Measurements from ENCODE around the gene CCDC88C.

DNA sequence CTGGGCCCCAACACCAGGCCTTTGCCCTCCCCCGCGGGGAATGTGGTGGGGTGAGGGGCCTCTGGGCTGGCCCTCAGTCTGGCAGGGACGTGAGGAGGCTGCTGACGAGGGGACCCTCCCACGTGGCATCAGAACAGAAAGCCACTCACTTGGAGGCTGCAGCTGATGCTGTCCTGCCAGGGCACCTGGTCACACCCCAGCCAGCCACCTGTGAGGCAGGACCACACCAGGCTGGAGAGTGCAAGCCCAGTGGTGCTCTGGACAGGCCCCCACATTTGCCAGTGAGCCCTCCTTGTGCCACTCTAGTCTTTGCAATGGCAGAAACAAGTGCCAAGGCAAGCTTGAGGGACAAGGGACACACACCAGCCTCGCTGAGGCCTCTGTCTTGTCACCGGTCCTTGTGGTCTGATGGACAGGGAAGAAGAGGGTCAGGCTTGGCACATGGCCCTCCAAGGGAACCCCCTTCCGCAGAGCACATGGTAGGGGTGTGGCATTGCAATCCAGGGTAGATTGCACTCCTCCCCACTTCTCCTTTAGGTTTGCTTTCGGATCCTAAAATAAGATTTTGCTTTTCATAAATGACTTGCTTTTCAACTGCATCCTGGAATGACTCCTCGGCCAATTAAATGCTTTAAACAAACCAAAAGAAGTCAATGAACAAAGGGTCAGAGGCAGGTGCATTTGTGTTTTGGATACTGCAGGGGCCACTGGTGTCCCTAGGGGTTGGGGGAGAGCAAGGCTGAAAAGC, 53.7 kb downstream of the CCDC88C start:
- TF ChIP-seq, protein P1, sequence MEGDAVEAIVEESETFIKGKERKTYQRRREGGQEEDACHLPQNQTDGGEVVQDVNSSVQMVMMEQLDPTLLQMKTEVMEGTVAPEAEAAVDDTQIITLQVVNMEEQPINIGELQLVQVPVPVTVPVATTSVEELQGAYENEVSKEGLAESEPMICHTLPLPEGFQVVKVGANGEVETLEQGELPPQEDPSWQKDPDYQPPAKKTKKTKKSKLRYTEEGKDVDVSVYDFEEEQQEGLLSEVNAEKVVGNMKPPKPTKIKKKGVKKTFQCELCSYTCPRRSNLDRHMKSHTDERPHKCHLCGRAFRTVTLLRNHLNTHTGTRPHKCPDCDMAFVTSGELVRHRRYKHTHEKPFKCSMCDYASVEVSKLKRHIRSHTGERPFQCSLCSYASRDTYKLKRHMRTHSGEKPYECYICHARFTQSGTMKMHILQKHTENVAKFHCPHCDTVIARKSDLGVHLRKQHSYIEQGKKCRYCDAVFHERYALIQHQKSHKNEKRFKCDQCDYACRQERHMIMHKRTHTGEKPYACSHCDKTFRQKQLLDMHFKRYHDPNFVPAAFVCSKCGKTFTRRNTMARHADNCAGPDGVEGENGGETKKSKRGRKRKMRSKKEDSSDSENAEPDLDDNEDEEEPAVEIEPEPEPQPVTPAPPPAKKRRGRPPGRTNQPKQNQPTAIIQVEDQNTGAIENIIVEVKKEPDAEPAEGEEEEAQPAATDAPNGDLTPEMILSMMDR (IDR thresholded peaks at IDR 0.05): no peak
- TF ChIP-seq ZFX (IDR thresholded peaks at IDR 0.05; ENCODE audit: borderline replicate concordance): no peak

Measured in 22Rv1 (cell line).